ENCODE data around the gene F10.
"Not testable (repeated sequence)": the region's sequence is repeated elsewhere in the genome, so short reads cannot be mapped to it uniquely, and the experiment has no call there.

The F10 gene

DNA sequence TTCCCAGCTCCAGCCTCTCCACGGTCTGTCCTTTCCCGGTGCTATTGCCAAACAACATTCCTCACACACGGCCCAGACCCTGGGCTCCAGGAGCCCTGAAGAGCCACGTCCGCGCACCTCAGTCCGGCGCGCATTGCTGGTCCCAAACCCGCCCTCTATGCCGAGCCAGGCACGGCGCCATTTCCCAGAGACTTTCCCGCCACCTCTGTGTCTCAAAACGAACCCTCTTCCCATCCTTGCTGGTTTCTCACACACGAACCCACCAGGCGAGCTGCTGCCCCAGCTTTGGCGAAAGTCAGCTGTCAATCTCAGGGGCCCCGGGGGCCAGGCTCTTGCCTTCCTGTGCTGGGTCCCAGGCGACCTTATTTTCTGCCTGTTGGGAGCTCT lies 45.0 kb upstream of the F10 start:
- Histone ChIP-seq H3K9me3 (ENCODE audit: insufficient read depth, low read length) (no peaks in the 10 kb centered on the region), H3F3A (ENCODE audit: insufficient read depth) (no peaks in the 10 kb centered on the region), H3K9ac (ENCODE audit: low read length) (no peak overlapping the region), H3K27ac (ENCODE audit: low read depth, low read length) (no peak overlapping the region), H3K27me3 (ENCODE audit: low read length) (no peaks in the 10 kb centered on the region), H2AFZ (ENCODE audit: low read depth, low read length, severe bottlenecking) (no peak overlapping the region), H3K4me2 (ENCODE audit: low read depth, low read length, poor library complexity, severe bottlenecking) (no peak overlapping the region), H3K36me3 (ENCODE audit: low read length) (no peaks in the 10 kb centered on the region), H4K20me1 (ENCODE audit: low read depth, low read length) (no peaks in the 10 kb centered on the region), H3K4me3 (ENCODE audit: insufficient read depth, low read length, poor library complexity, severe bottlenecking) (no peak overlapping the region), H3K9me2 (replicated peaks; ENCODE audit: insufficient read depth, low read length) (no peaks in the 10 kb centered on the region), H3K79me2 (ENCODE audit: insufficient read depth, low read length) (no peaks in the 10 kb centered on the region)
- TF ChIP-seq, protein P1, sequence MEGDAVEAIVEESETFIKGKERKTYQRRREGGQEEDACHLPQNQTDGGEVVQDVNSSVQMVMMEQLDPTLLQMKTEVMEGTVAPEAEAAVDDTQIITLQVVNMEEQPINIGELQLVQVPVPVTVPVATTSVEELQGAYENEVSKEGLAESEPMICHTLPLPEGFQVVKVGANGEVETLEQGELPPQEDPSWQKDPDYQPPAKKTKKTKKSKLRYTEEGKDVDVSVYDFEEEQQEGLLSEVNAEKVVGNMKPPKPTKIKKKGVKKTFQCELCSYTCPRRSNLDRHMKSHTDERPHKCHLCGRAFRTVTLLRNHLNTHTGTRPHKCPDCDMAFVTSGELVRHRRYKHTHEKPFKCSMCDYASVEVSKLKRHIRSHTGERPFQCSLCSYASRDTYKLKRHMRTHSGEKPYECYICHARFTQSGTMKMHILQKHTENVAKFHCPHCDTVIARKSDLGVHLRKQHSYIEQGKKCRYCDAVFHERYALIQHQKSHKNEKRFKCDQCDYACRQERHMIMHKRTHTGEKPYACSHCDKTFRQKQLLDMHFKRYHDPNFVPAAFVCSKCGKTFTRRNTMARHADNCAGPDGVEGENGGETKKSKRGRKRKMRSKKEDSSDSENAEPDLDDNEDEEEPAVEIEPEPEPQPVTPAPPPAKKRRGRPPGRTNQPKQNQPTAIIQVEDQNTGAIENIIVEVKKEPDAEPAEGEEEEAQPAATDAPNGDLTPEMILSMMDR (IDR thresholded peaks at IDR 0.05; ENCODE audit: insufficient read depth, low read length, poor library complexity, severe bottlenecking) = no peak
- no peak for TF ChIP-seq EZH2phosphoT487 (conservative IDR thresholded peaks at IDR 0.05; ENCODE audit: low read length)

DNA sequence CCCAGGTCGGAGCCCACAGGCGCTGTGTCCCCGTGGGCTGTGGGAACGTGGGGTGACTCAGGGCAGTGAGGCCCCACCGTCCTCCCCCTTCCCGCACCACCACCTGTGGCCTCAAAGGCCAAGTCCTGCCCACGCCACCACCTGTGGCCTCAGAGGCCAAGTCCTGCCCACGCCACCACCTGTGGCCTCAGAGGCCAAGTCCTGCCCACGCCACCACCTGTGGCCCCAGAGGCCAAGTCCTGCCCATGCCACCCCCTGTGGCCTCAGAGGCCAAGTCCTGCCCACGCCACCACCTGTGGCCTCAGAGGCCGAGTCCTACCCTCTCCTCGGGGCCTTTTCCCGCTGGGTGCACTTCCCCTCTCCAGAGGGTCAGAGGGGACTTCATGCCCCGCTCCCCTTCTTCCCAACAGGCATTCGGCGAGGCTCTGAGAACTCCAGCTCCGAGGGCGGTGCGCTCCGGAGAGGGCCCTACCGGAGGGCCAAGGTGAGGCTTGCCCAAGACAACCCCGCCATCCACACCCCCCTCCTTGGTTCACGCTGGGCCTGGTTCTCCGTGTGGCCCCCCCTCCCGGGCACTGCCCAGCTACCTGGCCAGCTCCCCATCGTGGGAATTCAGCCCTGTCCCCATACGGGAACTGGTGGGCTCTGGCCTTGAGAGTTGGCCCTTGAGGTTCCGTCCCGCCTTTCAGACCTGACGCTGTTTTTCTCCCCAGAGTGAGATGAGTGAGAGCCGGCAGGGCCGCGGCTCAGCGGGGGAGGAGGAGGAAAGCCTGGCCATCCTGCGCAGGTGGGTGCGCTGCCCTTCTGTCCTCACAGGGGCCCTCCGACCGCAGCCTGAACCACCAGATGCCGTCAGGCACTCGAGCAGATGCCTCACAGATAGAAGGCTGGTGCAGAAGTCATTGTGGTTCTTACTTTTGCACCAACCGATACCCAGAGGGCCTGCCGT lies 44.4 kb upstream of the F10 start:
- Histone ChIP-seq H2AFZ (ENCODE audit: low read depth, low read length, severe bottlenecking) (no peak overlapping the region), H3K9me3 (ENCODE audit: insufficient read depth, low read length) (no peaks in the 10 kb centered on the region), H3K9ac (ENCODE audit: low read length) (no peak overlapping the region), H3F3A (ENCODE audit: insufficient read depth) (no peaks in the 10 kb centered on the region), H3K4me2 (ENCODE audit: low read depth, low read length, poor library complexity, severe bottlenecking) (no peak overlapping the region), H3K9me2 (replicated peaks; ENCODE audit: insufficient read depth, low read length) (no peaks in the 10 kb centered on the region), H3K4me3 (ENCODE audit: insufficient read depth, low read length, poor library complexity, severe bottlenecking) (no peak overlapping the region), H3K36me3 (ENCODE audit: low read length) (no peaks in the 10 kb centered on the region), H3K79me2 (ENCODE audit: insufficient read depth, low read length) (no peaks in the 10 kb centered on the region), H3K27me3 (ENCODE audit: low read length) (no peaks in the 10 kb centered on the region), H4K20me1 (ENCODE audit: low read depth, low read length) (no peaks in the 10 kb centered on the region), H3K27ac (ENCODE audit: low read depth, low read length) (no peak overlapping the region)
- no peak for TF ChIP-seq EZH2phosphoT487 (conservative IDR thresholded peaks at IDR 0.05; ENCODE audit: low read length)
- TF ChIP-seq, protein P1 (IDR thresholded peaks at IDR 0.05; ENCODE audit: insufficient read depth, low read length, poor library complexity, severe bottlenecking) = no peak

DNA sequence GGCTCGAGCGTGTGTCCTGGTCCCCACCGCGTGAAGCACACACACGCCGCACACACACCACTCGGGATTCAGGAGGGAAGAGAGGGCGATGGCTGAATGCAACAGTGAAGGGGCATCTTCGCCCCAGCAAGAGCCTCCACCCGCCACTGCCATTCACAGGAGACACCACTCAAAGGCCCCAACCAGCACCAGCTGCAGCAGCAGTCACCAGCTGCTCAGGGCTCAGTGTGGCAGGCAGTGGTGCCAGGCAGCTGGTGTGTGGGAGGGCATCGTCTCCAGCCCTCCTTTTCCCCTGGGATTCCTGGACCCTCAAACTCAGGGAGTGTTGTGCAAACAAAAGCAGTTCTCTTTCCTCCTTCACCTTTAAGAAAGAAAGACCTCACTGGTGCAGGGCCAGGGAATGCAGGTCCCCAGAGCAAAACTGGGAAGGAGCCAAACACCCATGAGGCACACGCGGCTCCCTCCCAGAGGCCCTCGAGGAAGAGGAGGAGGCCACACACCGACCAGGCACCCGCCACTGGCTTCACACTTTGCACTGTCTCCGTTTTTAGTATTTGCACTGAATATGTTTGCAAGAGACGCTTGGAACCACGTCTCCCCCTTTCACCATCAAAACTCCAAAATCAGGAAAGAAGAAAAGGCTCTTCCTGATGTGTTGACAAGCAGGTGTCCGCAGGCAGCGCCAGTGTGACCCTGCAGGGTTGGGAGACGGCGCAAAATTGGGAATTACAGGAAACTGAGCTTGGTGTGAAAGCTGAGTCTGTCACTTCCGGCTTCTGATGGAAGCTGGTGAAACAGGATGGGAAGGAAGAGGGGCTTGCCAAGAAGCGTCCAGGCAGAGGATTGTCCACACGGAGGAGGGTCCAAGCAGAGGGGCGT lies 43.5 kb upstream of the F10 start:
- Histone ChIP-seq H3K27ac (ENCODE audit: low read depth, low read length) (no peak overlapping the region), H3K9ac (ENCODE audit: low read length) (no peak overlapping the region), H3K9me3 (ENCODE audit: insufficient read depth, low read length) (no peaks in the 10 kb centered on the region), H3K4me2 (ENCODE audit: low read depth, low read length, poor library complexity, severe bottlenecking) (no peak overlapping the region), H3K4me3 (ENCODE audit: insufficient read depth, low read length, poor library complexity, severe bottlenecking) (no peak overlapping the region), H4K20me1 (ENCODE audit: low read depth, low read length) (no peaks in the 10 kb centered on the region), H3F3A (ENCODE audit: insufficient read depth) (no peaks in the 10 kb centered on the region), H2AFZ (ENCODE audit: low read depth, low read length, severe bottlenecking) (no peak overlapping the region), H3K27me3 (ENCODE audit: low read length) (no peaks in the 10 kb centered on the region), H3K79me2 (ENCODE audit: insufficient read depth, low read length) (no peaks in the 10 kb centered on the region), H3K9me2 (replicated peaks; ENCODE audit: insufficient read depth, low read length) (no peaks in the 10 kb centered on the region), H3K36me3 (ENCODE audit: low read length) (no peaks in the 10 kb centered on the region)
- TF ChIP-seq EZH2phosphoT487 (conservative IDR thresholded peaks at IDR 0.05; ENCODE audit: low read length) = no peak
- TF ChIP-seq, protein P1 (IDR thresholded peaks at IDR 0.05; ENCODE audit: insufficient read depth, low read length, poor library complexity, severe bottlenecking) = no peak

DNA sequence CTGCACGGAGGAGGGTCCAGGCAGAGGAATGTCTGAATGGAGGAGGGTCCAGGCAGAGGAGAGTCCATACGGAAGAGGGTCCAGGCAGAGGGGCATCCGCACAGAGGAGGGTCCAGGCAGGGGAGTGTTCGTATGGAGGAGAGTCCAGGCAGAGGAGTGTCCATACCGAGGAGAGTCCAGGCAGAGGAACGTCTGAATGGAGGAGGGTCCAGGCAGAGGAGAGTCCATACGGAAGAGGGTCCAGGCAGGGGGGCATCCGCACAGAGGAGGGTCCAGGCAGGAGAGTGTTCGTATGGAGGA lies 42.9 kb upstream of the F10 start:
- H3F3A ChIP-seq (ENCODE audit: insufficient read depth); H4K20me1 ChIP-seq (ENCODE audit: low read depth, low read length); H3K27ac ChIP-seq (ENCODE audit: low read depth, low read length); H3K79me2 ChIP-seq (ENCODE audit: insufficient read depth, low read length); H3K4me3 ChIP-seq (ENCODE audit: insufficient read depth, low read length, poor library complexity, severe bottlenecking); H3K36me3 ChIP-seq (ENCODE audit: low read length); H3K9me2 ChIP-seq (replicated peaks; ENCODE audit: insufficient read depth, low read length); H3K9me3 ChIP-seq (ENCODE audit: insufficient read depth, low read length); H2AFZ ChIP-seq (ENCODE audit: low read depth, low read length, severe bottlenecking); H3K9ac ChIP-seq (ENCODE audit: low read length); H3K27me3 ChIP-seq (ENCODE audit: low read length); H3K4me2 ChIP-seq (ENCODE audit: low read depth, low read length, poor library complexity, severe bottlenecking): not testable (repeated sequence)
